Measurements from ENCODE around the gene PLA2G4D. TPM values are rescaled to one million over a fixed set of nuclear protein-coding genes. Genes with fewer than 3 reads are reported as not detected.

Gene PLA2G4D, protein sequence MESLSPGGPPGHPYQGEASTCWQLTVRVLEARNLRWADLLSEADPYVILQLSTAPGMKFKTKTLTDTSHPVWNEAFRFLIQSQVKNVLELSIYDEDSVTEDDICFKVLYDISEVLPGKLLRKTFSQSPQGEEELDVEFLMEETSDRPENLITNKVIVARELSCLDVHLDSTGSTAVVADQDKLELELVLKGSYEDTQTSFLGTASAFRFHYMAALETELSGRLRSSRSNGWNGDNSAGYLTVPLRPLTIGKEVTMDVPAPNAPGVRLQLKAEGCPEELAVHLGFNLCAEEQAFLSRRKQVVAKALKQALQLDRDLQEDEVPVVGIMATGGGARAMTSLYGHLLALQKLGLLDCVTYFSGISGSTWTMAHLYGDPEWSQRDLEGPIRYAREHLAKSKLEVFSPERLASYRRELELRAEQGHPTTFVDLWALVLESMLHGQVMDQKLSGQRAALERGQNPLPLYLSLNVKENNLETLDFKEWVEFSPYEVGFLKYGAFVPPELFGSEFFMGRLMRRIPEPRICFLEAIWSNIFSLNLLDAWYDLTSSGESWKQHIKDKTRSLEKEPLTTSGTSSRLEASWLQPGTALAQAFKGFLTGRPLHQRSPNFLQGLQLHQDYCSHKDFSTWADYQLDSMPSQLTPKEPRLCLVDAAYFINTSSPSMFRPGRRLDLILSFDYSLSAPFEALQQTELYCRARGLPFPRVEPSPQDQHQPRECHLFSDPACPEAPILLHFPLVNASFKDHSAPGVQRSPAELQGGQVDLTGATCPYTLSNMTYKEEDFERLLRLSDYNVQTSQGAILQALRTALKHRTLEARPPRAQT
- total RNA-seq = not detected
- not detected for total RNA-seq (2013)
- 0 to 0.06 (median 0) reads per million in 29 experiments for total RNA-seq

GRCh38 chr15:42094512-42094963, at the start of gene PLA2G4D:
Gene PLA2G4D (minus strand): TSS chr15:42094562. CDS start chr15:42094459, 103 bp downstream.
- H3K27me3 Mint-ChIP-seq = peaks cover 0 to 3% of the 10 kb centered on the region in 2 donors
- DNase-seq (no peak), ATAC-seq (replicated peaks in 1 of 4) (no peak)
- Histone ChIP-seq H3K9me3 (no peaks in the 10 kb centered on the region), H3K4me1 (ENCODE audit: control insufficient read depth in 1 of 2, extremely low read depth in 1 of 2, insufficient read depth in 2 of 2, low read length in 2 of 2) (no peaks in the 10 kb centered on the region), H3K27ac (ENCODE audit: low read length) (no peak within 1 kb of the TSS), H3K27me3 (replicated peaks in 1 of 2; ENCODE audit: control insufficient read depth in 2 of 2, extremely low read depth in 1 of 2, insufficient read depth in 2 of 2, low read length in 1 of 2) (peaks cover 0 to 32% of the 10 kb centered on the region in 2 experiments), H3K4me3 (ENCODE audit: control insufficient read depth in 1 of 2, extremely low read depth in 1 of 2, low read length in 1 of 2) (no peak within 1 kb of the TSS), H3K36me3 (ENCODE audit: control insufficient read depth in 2 of 2, extremely low read depth in 1 of 2, insufficient read depth in 1 of 2, low read length in 1 of 2) (no peaks in the 10 kb centered on the region)
- no peaks in the 10 kb centered on the region for H3K4me1 Mint-ChIP-seq
- ChIA-PET CTCF (interaction anchor here in 1 of 2 donors (0.5 kb wide), 1 partner anchor 862 kb away, joined by 4 read pairs; no protein-coding TSS in a partner anchor), POLR2A (no interaction called here)
- H3K36me3 Mint-ChIP-seq = no peaks in the 10 kb centered on the region
- H3K9me3 Mint-ChIP-seq = no peaks in the 10 kb centered on the region
- no peak within 1 kb of the TSS for H3K27ac Mint-ChIP-seq
- 72% methylated on average over 6 of the region's 6 CpGs for WGBS (ENCODE audit: insufficient coverage)
- no peak within 1 kb of the TSS for H3K4me3 Mint-ChIP-seq

GRCh38 chr15:42143356-42143755, 49.0 kb upstream of the PLA2G4D start:
- Histone ChIP-seq H3K27me3 (replicated peaks in 1 of 2; ENCODE audit: control insufficient read depth in 2 of 2, extremely low read depth in 1 of 2, insufficient read depth in 2 of 2, low read length in 1 of 2) (peaks cover 0 to 31% of the 10 kb centered on the region in 2 experiments), H3K9me3 (no peaks in the 10 kb centered on the region), H3K36me3 (ENCODE audit: control insufficient read depth in 2 of 2, extremely low read depth in 1 of 2, insufficient read depth in 1 of 2, low read length in 1 of 2) (no peaks in the 10 kb centered on the region), H3K4me1 (ENCODE audit: control insufficient read depth in 1 of 2, extremely low read depth in 1 of 2, insufficient read depth in 2 of 2, low read length in 2 of 2) (no peaks in the 10 kb centered on the region), H3K4me3 (ENCODE audit: control insufficient read depth in 1 of 2, extremely low read depth in 1 of 2, low read length in 1 of 2) (no peak overlapping the region), H3K27ac (ENCODE audit: low read length) (no peak overlapping the region)
- WGBS (ENCODE audit: insufficient coverage) = 61% methylated on average over 3 of the region's 4 CpGs
- Mint-ChIP-seq H3K36me3 (no peaks in the 10 kb centered on the region), H3K4me1 (no peaks in the 10 kb centered on the region), H3K9me3 (no peaks in the 10 kb centered on the region), H3K27me3 (peaks cover 0 to 4% of the 10 kb centered on the region in 2 donors), H3K4me3 (no peak overlapping the region), H3K27ac (no peak overlapping the region)
- no peak for ATAC-seq (replicated peaks in 1 of 4)
- CTCF ChIA-PET = no interaction called here
- POLR2A ChIA-PET = no interaction called here
- DNase-seq = no peak

GRCh38 chr15:42141795-42142667, 47.7 kb upstream of the PLA2G4D start:
- H3K9me3 Mint-ChIP-seq = no peaks in the 10 kb centered on the region
- H3K27me3 ChIP-seq (replicated peaks in 1 of 2; ENCODE audit: control insufficient read depth in 2 of 2, extremely low read depth in 1 of 2, insufficient read depth in 2 of 2, low read length in 1 of 2) = peaks cover 0 to 31% of the 10 kb centered on the region in 2 experiments
- DNase-seq (no peak), ATAC-seq (replicated peaks in 1 of 4) (no peak)
- no peak overlapping the region for H3K27ac Mint-ChIP-seq
- no peak overlapping the region for H3K4me3 ChIP-seq (ENCODE audit: control insufficient read depth in 1 of 2, extremely low read depth in 1 of 2, low read length in 1 of 2)
- H3K4me1 ChIP-seq (ENCODE audit: control insufficient read depth in 1 of 2, extremely low read depth in 1 of 2, insufficient read depth in 2 of 2, low read length in 2 of 2) = no peaks in the 10 kb centered on the region
- no peak overlapping the region for H3K4me3 Mint-ChIP-seq
- H3K36me3 Mint-ChIP-seq = no peaks in the 10 kb centered on the region
- H3K9me3 ChIP-seq = no peaks in the 10 kb centered on the region
- peaks cover 0 to 4% of the 10 kb centered on the region in 2 donors for H3K27me3 Mint-ChIP-seq
- no peak overlapping the region for H3K27ac ChIP-seq (ENCODE audit: low read length)
- no peaks in the 10 kb centered on the region for H3K36me3 ChIP-seq (ENCODE audit: control insufficient read depth in 2 of 2, extremely low read depth in 1 of 2, insufficient read depth in 1 of 2, low read length in 1 of 2)
- CTCF ChIA-PET = no interaction called here
- WGBS (ENCODE audit: insufficient coverage) = 84% methylated on average over 17 of the region's 21 CpGs
- POLR2A ChIA-PET = interaction anchor here in 1 of 2 donors (0.6 kb wide), 1 partner anchor 256 kb away, joined by 9 read pairs; no protein-coding TSS in a partner anchor
- H3K4me1 Mint-ChIP-seq = peaks cover 0 to 6% (median 2%) of the 10 kb centered on the region in 3 donors

DNA sequence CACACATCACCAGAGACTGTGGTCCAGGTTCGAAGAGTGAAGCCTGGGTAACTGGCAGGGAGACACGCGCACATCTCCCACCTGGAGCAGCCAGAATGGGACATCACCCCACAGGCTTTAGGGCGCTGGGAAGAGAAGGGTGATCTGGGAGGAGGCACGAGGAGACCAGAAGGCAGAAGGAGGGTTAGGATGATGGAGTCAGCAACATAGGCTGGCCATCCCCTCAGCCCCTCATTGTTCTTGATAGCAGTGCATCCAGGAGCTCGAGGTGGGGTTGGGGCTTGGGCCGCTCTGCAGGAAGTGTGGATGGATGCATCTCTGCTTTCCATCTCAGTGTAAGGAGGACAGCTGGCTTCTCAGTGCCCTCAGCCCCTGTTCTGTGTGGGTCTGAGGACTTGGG, 46.9 kb upstream of the PLA2G4D start:
- no peak overlapping the region for H3K4me3 ChIP-seq (ENCODE audit: control insufficient read depth in 1 of 2, extremely low read depth in 1 of 2, low read length in 1 of 2)
- CTCF ChIA-PET = no interaction called here
- DNase-seq (no peak), ATAC-seq (replicated peaks in 1 of 4) (no peak)
- POLR2A ChIA-PET = no interaction called here
- no peak overlapping the region for H3K4me3 Mint-ChIP-seq
- no peaks in the 10 kb centered on the region for H3K9me3 Mint-ChIP-seq
- no peak overlapping the region for H3K27ac Mint-ChIP-seq
- H3K36me3 Mint-ChIP-seq = no peaks in the 10 kb centered on the region
- peaks cover 0 to 6% (median 2%) of the 10 kb centered on the region in 3 donors for H3K4me1 Mint-ChIP-seq
- no peak overlapping the region for H3K27ac ChIP-seq (ENCODE audit: low read length)
- H3K9me3 ChIP-seq = no peaks in the 10 kb centered on the region
- peaks cover 0 to 33% of the 10 kb centered on the region in 2 experiments for H3K27me3 ChIP-seq (replicated peaks in 1 of 2; ENCODE audit: control insufficient read depth in 2 of 2, extremely low read depth in 1 of 2, insufficient read depth in 2 of 2, low read length in 1 of 2)
- H3K36me3 ChIP-seq (ENCODE audit: control insufficient read depth in 2 of 2, extremely low read depth in 1 of 2, insufficient read depth in 1 of 2, low read length in 1 of 2) = no peaks in the 10 kb centered on the region
- no peaks in the 10 kb centered on the region for H3K4me1 ChIP-seq (ENCODE audit: control insufficient read depth in 1 of 2, extremely low read depth in 1 of 2, insufficient read depth in 2 of 2, low read length in 2 of 2)
- peaks cover 0 to 4% of the 10 kb centered on the region in 2 donors for H3K27me3 Mint-ChIP-seq
- WGBS (ENCODE audit: insufficient coverage) = 92% methylated on average over 2 of the region's 7 CpGs

DNA sequence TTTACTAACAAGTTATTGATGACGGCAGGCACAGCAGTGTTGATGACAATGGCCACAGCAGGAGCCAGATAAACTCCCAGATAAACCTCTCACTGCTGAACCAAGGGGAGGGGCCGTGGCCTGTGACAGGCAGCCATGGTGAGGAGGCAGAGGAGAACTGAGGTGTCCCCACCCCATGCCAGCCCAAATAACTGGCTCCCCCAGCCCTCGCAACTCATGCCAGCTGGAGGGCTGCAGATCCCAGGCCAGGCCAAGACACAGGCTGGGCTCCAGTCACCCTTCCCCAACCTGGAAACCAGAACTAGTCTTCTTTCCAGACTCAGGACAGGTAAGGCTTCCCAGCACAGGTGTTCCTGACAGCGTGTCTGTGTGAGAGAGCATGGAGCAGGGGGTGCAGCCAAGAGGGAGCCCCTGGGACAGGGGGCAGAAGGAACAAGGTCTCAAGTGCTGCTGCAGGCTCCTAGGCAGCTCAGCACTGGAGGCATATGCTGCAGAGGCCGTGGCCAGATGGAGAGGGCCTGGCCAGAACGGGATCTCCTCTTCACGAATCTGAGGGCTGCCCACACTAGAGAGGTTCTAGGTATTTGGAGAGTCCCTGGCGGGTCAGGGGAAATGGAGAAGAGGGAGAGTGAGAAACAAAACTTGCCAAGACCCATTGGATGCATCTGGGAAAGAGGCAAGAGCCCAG, 46.2 kb upstream of the PLA2G4D start:
- ChIA-PET POLR2A (no interaction called here), CTCF (no interaction called here)
- Histone ChIP-seq H3K36me3 (ENCODE audit: control insufficient read depth in 2 of 2, extremely low read depth in 1 of 2, insufficient read depth in 1 of 2, low read length in 1 of 2) (no peaks in the 10 kb centered on the region), H3K4me3 (ENCODE audit: control insufficient read depth in 1 of 2, extremely low read depth in 1 of 2, low read length in 1 of 2) (no peak overlapping the region), H3K27me3 (replicated peaks in 1 of 2; ENCODE audit: control insufficient read depth in 2 of 2, extremely low read depth in 1 of 2, insufficient read depth in 2 of 2, low read length in 1 of 2) (peaks cover 0 to 28% of the 10 kb centered on the region in 2 experiments), H3K27ac (ENCODE audit: low read length) (no peak overlapping the region), H3K4me1 (ENCODE audit: control insufficient read depth in 1 of 2, extremely low read depth in 1 of 2, insufficient read depth in 2 of 2, low read length in 2 of 2) (no peaks in the 10 kb centered on the region), H3K9me3 (no peaks in the 10 kb centered on the region)
- ATAC-seq (replicated peaks in 1 of 4) = no peak
- H3K36me3 Mint-ChIP-seq = no peaks in the 10 kb centered on the region
- H3K9me3 Mint-ChIP-seq = no peaks in the 10 kb centered on the region
- H3K27ac Mint-ChIP-seq = no peak overlapping the region
- peaks cover 0 to 6% (median 2%) of the 10 kb centered on the region in 3 donors for H3K4me1 Mint-ChIP-seq
- WGBS (ENCODE audit: insufficient coverage) = 79% methylated on average over 4 of the region's 8 CpGs
- peak in 1 of 35 experiments; percentile 14 for DNase-seq
- H3K27me3 Mint-ChIP-seq = peaks cover 0 to 4% of the 10 kb centered on the region in 2 donors
- H3K4me3 Mint-ChIP-seq = no peak overlapping the region

All from T-cell (primary cell).